MM.1S (cell line): Measurements from ENCODE around the gene TSPEAR.

ENCODE experiments used
- DNase-seq: peaks from one replicate; pipeline ENCODE4 v3.0.0-alpha.2; 2015
- H2AFZ ChIP-seq: fragments of 300-600 bp; sonication (generic); 2 replicates; pipeline ENCODE4 v1.6.0; 2016; ENCODE audit warnings: antibody characterized with exemption, low read length
- H3F3A ChIP-seq: fragments of 300-600 bp; sonication (generic); 2 replicates; pipeline ENCODE4 v1.6.1; 2016; ENCODE audit warnings: mild to moderate bottlenecking, antibody characterized with exemption, low read length, moderate library complexity, mixed read lengths; ENCODE audit not compliant: insufficient read depth
- H3K27ac ChIP-seq: fragments of 300-600 bp; sonication (generic); 2 replicates; pipeline ENCODE4 v1.5.1; 2016; ENCODE audit warnings: mild to moderate bottlenecking, low read length
- H3K27me3 ChIP-seq: fragments of 300-600 bp; sonication (generic); replicated peaks from 2 replicates; pipeline ENCODE4 v1.6.0; 2016; ENCODE audit warnings: low read length; ENCODE audit not compliant: insufficient read depth
- H3K36me3 ChIP-seq: fragments of 300-600 bp; sonication (generic); replicated peaks from 2 replicates; pipeline ENCODE4 v1.6.1; 2016; ENCODE audit warnings: mild to moderate bottlenecking, low read length, mixed read lengths; ENCODE audit not compliant: insufficient read depth
- H3K4me1 ChIP-seq: fragments of 300-600 bp; sonication (generic); 2 replicates; pipeline ENCODE4 v1.6.1; 2016; ENCODE audit warnings: low read length, mixed read lengths
- H3K4me2 ChIP-seq: fragments of 300-600 bp; sonication (generic); 2 replicates; pipeline ENCODE4 v1.6.0; 2016; ENCODE audit warnings: low read depth, low read length
- H3K4me3 ChIP-seq: fragments of 300-600 bp; sonication (generic); 2 replicates; pipeline ENCODE4 v1.5.1; 2016; ENCODE audit warnings: low read length, mixed read lengths
- H3K79me2 ChIP-seq: fragments of 300-600 bp; sonication (generic); 2 replicates; pipeline ENCODE4 v1.6.1; 2016; ENCODE audit warnings: mixed run types, low read length, mixed read lengths
- H3K9ac ChIP-seq: fragments of 300-600 bp; sonication (generic); 2 replicates; pipeline ENCODE4 v1.6.1; 2016; ENCODE audit warnings: low read length, mixed read lengths
- H3K9me2 ChIP-seq: fragments of 300-600 bp; sonication (generic); replicated peaks from 2 replicates; pipeline ENCODE4 v1.6.1; 2016; ENCODE audit warnings: mild to moderate bottlenecking, low read length, mixed read lengths; ENCODE audit not compliant: insufficient read depth
- H3K9me3 ChIP-seq: fragments of 300-600 bp; sonication (generic); replicated peaks from 2 replicates; pipeline ENCODE4 v1.6.1; 2016; ENCODE audit warnings: mild to moderate bottlenecking, low read length, mixed read lengths; ENCODE audit not compliant: insufficient read depth
- H4K20me1 ChIP-seq: fragments of 300-600 bp; sonication (generic); 2 replicates; pipeline ENCODE4 v1.6.1; 2016; ENCODE audit warnings: mild to moderate bottlenecking, low read length, moderate library complexity, mixed read lengths; ENCODE audit not compliant: insufficient read depth
- CTCF ChIP-seq: fragments of 300-600 bp; sonication (generic); IDR thresholded peaks from 2 replicates; pipeline ENCODE4 v1.5.1; 2016; ENCODE audit warnings: antibody characterized with exemption, low read length, mixed read lengths
- EZH2 ChIP-seq: fragments of 300-600 bp; sonication (generic); optimal IDR thresholded peaks from 2 replicates; pipeline ENCODE3; 2017; ENCODE audit warnings: low read depth, mild to moderate bottlenecking, antibody characterized with exemption, low read length, mixed read lengths
- EZH2phosphoT487 ChIP-seq: fragments of 300-600 bp; sonication (generic); IDR thresholded peaks from 2 replicates; pipeline ENCODE4 v1.6.1; 2018; ENCODE audit warnings: antibody characterized with exemption, low read length

The TSPEAR gene

GRCh38 chr21:44598061-44598460 lies 113.3 kb downstream of the TSPEAR start:
- no peak overlapping the region for H2AFZ ChIP-seq
- H3K27me3 ChIP-seq = peaks cover 84% of the 10 kb centered on the region
- DNase-seq = no peak
- no peak overlapping the region for H3K9ac ChIP-seq
- H3K27ac ChIP-seq = no peak overlapping the region
- no peaks in the 10 kb centered on the region for H4K20me1 ChIP-seq
- no peak overlapping the region for H3K4me2 ChIP-seq
- H3K9me3 ChIP-seq = no peaks in the 10 kb centered on the region
- H3K79me2 ChIP-seq = no peaks in the 10 kb centered on the region
- no peaks in the 10 kb centered on the region for H3K36me3 ChIP-seq
- H3K4me1 ChIP-seq = no peaks in the 10 kb centered on the region
- no peaks in the 10 kb centered on the region for H3F3A ChIP-seq
- no peak overlapping the region for H3K4me3 ChIP-seq
- TF ChIP-seq CTCF (no peak), EZH2phosphoT487 (no peak), EZH2 (no peak)
- H3K9me2 ChIP-seq = no peaks in the 10 kb centered on the region

GRCh38 chr21:44596068-44596725 lies 115.2 kb downstream of the TSPEAR start:
- H3K9me2 ChIP-seq = no peaks in the 10 kb centered on the region
- no peaks in the 10 kb centered on the region for H3K79me2 ChIP-seq
- H3K4me2 ChIP-seq = no peak overlapping the region
- no peak overlapping the region for H2AFZ ChIP-seq
- H3K4me3 ChIP-seq = no peak overlapping the region
- no peaks in the 10 kb centered on the region for H3K36me3 ChIP-seq
- no peaks in the 10 kb centered on the region for H3K9me3 ChIP-seq
- peaks cover 85% of the 10 kb centered on the region for H3K27me3 ChIP-seq
- no peaks in the 10 kb centered on the region for H4K20me1 ChIP-seq
- no peak for TF ChIP-seq EZH2phosphoT487
- TF ChIP-seq EZH2 = no peak
- no peak for TF ChIP-seq CTCF
- H3K27ac ChIP-seq = no peak overlapping the region
- H3F3A ChIP-seq = no peaks in the 10 kb centered on the region
- no peak overlapping the region for H3K9ac ChIP-seq
- no peak for DNase-seq
- no peaks in the 10 kb centered on the region for H3K4me1 ChIP-seq

- Histone ChIP-seq H3K79me2 (no peaks in the 10 kb centered on the region), H3F3A (no peaks in the 10 kb centered on the region), H3K4me3 (no peak overlapping the region), H3K36me3 (no peaks in the 10 kb centered on the region), H3K27me3 (peaks cover 87% of the 10 kb centered on the region), H4K20me1 (no peaks in the 10 kb centered on the region), H3K9me3 (no peaks in the 10 kb centered on the region), H3K27ac (no peak overlapping the region), H3K9me2 (no peaks in the 10 kb centered on the region), H3K9ac (no peak overlapping the region), H3K4me1 (no peaks in the 10 kb centered on the region), H2AFZ (no peak overlapping the region), H3K4me2 (no peak overlapping the region)
- TF ChIP-seq EZH2phosphoT487 (no peak), CTCF (no peak), EZH2 (no peak)
- DNase-seq = no peak
Measured at GRCh38 chr21:44595524-44595923, 115.8 kb downstream of the TSPEAR start.
